Stimulated activated CD8-positive, alpha-beta memory T cell treated with anti-CD3 and anti-CD28 coated beads, Interleukin-12 subunit alpha, Interleukin-12 subunit beta, amount 100 ng/mL, for 4 hours (primary cell): Measurements from ENCODE around the gene IL1RAPL1.
"Not testable (repeated sequence)": the region's sequence is repeated elsewhere in the genome, so short reads cannot be mapped to it uniquely, and the experiment has no call there.

Experiments used
- DNase-seq: peaks from one replicate; pipeline ENCODE4 v3.0.0-alpha.2; 2020; ENCODE audit warnings: low read depth

IL1RAPL1 gene

DNA sequence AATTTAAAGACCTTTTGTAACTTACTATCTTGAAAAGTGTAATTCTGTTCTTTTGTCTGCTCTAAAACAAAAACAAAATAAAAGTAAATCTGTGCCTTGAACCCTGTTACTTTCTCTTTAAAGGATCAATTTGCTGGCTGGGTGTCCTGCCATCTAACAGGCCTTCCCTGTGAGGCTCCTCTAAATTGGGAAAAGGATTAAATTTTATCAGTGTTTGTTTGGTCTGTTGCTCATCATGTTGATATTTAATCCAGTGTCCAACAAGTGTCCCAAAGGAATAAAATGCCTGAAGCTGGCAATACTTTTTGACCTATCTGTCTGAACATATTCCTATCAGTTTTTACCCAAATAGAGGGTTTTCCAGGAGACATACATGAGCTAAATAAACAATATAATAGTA, 688.7 kb downstream of the IL1RAPL1 start:
- no peak for DNase-seq

DNA sequence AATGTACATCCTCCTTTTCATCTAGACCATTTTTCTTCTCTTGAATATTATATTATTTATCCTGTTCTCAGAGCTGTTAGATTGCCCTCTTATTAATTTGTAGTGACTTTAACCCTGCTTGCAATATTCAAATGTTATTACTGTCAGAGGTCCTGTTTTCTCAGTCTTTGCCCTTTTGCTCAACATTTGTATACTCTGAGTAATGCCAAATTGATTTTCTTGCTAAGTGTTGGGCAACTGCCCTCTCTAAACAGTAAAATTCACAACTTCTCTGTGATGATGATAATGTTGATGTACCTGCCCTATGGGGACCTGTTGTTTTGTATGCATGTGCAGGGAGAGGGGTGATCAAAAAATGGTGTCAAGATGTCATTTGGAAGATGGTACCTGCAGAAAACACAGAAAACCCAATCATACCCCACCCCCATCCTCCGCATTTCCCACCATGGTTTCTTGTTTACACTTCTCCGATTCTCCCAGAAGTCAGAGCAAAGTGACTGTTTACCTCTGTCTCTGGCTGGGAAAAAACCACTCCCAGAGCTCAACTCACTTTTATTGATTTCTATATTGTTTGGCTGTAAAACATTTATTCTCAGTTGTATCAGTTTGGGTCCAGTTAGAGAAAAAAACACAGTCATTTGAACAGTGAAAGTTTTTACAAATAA, 694.0 kb downstream of the IL1RAPL1 start:
- DNase-seq, result no peak

GRCh38 chrX:29285664-29286063, 698.4 kb downstream of the IL1RAPL1 start:
- no peak for DNase-seq

DNA sequence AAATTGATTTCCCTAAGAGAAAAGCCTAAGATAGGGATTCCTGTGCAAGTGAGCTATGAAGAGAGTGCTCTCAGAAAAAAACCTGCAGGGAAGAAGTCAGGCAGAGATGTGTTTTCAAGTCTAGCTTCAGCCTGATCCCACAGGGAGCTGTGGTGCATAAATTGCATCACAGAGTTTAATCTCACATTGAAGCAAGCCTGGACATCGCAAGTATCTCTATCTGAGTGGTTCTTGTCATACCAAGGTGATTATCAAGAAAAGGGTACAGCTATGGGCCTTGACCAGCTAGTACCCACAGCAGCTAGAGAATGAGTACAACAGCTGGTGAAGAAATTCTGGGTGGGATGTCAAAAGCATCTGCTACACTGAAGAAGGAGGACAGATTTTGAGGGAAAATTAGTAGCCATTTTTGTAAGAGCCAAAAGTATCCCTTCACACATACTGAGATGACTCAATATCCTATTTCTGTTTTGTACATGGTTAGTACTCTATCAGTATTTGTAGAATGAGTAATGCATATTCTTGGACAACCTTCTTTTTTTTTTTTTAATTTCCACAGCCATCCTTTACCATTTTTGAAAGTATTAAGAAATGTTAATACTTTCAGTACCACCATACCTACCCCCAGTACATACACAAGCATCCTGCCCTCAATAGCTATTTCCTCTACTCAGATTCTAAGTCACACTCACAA, 708.9 kb downstream of the IL1RAPL1 start:
- DNase-seq, result no peak

DNA sequence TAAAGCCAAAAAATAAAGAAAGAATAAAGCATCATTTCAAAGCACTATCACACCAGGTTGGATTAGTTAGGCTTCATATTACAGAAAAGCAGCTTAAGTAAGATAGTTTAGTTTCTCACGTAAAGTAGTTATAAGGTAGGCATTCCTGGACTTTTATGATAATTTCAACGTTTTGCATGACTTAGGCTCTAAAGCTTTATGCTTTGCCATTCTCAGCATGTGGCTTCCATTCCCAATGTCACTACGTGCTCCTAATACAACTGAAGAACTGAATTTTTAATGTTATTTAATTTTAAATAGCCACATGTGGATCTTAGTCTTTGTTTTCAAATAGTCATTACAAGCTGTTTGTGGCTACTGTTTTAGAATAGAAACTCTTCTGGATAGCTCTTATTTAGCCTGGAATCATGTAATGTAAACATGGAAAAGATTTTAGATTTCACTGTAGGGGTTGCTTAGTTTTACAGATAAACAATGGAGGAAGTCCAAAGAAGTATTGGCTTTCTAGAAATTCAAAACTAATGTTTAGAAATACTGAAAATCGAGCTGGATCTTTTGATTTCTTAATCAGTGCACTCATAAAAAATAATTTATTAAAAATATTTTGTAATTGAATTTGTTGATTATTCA, 710.0 kb downstream of the IL1RAPL1 start:
- no peak for DNase-seq

DNA sequence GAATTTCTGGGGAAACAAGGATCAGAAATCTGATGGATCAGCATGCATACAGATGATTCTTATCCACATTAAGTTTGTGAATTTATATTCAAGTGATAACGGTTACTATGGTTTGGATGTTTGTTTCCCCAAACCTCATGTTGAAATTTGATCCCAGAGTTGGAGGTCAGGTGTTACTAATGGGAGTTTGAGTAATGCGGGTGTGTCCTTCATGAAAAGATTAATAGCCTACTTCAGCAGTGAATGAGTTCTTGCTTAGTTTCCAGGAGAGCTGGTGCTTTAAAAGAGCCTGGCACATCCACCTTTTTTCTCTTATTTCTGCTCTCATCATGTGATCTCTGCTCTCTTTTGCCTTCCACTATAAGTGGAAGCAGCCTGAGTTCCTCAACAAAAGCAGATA, 712.4 kb downstream of the IL1RAPL1 start:
- no peak for DNase-seq

DNA sequence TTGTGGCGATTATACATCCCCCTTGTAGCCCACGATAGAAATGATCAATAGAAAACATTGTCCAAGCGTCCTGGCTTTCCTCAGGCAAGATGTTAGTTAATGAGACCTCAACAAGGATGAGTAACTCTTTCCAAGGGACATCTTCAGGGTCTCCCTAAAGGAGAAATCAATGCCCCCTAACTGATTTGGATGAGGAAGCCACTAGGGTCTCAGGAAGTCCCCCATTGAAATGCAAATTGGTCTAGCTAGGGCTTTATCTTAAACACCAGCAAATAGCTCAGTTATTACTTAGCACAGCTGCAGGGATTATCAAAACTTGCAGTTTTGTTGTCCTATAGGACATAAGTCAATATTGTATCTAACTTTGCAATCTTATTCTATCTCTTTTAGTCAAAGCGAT, 721.5 kb downstream of the IL1RAPL1 start:
- no peak for DNase-seq

DNA sequence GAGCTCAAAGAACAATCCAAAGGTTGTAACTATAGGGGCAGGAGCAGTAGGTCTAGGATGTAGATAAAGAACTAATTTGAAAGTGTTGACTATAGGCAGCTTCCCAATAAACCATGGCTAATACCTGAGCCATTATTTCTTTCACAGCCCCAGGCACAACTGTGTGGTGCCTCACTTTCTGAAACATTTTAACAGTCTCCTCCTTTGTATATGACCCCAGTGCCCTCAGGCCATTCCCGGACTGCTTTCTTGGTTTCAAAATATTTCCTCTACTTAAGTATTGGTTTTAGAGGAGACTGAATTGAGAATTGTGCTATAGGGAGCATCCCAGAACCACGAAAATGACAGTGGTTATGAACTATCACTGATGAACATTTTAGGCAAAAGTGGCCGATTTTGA, 728.7 kb downstream of the IL1RAPL1 start:
- no peak for DNase-seq

DNA sequence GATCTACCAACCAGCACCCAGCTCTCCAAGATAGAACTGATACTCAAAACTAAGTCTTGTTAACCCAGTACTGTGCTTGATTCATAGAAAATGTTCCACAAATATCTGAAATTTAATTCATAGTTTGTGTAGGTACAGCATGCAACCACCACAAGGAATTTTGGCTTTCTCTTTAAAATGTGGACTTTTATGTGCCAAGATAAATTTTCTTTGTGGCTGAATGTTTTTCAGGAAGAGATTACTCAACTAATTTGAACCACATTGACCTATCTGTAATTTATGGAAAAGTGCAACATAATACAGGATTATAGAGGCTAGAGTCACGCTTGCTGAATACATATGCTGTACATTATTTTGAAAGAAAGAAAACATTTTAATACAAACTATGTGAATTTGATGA, 730.8 kb downstream of the IL1RAPL1 start:
- no peak for DNase-seq

- DNase-seq, result not testable (repeated sequence)
Observed at GRCh38 chrX:29332429-29332828, 745.2 kb downstream of the IL1RAPL1 start.

- DNase-seq, result not testable (repeated sequence)
Observed at GRCh38 chrX:29333091-29333490, 745.8 kb downstream of the IL1RAPL1 start.

DNA sequence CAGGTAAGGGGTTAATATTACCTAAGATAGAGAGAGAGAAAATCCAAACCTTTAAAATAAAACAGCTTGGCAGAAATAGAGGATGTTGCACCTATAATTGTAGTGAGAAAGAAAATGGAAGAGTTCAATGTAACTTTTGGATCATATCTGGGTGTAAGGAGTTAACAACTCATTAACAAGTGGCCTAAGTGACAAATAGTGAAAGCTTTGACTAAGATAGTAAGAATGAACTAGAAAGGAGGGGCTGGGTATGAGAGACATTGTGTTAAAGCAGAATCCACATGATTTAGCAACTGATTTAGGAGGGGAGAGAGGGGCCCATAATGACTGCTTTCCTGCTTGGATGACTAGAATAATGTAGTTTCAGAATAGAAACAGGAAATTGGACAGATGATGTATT, 761.0 kb downstream of the IL1RAPL1 start:
- no peak for DNase-seq

DNA sequence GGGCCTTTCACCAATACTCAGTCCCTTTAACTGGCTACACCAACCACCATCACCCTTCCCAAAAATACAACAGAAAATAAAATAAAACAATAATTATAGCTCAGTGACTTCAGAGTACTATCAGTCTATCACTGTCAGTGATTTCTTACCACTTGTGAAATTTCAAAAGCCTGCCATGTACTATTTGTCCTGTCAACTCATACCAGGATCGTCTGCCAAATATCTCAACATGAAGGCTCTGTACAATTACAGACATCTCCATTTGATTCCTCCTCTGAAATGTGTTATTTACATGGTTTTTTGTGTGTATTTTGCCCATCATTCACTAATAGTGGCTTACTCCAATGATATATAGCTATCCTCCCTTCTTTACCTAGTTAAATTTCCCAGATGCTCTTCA, 772.0 kb downstream of the IL1RAPL1 start:
- no peak for DNase-seq

DNA sequence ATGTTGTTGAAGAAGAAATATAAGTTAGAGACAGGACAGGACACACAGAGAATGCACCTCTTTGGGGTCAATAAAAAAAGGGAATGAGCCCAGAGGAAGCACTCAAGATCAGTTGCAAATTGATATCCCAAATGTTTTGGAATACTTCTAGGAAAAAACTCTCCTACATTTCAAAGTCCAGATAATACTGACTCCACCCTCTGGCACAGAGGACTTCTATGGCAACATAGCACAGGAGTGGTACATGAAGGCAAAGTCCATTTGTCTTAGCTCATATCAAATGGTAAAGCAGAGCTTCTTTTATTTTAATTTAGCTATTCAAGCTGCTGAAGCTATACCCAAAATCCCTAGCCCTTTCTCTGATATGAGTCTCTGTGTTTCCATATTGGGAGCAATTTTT, 787.5 kb downstream of the IL1RAPL1 start:
- not testable (repeated sequence) for DNase-seq

- DNase-seq, result no peak
Observed at GRCh38 chrX:29376584-29376983, 789.3 kb downstream of the IL1RAPL1 start.

DNA sequence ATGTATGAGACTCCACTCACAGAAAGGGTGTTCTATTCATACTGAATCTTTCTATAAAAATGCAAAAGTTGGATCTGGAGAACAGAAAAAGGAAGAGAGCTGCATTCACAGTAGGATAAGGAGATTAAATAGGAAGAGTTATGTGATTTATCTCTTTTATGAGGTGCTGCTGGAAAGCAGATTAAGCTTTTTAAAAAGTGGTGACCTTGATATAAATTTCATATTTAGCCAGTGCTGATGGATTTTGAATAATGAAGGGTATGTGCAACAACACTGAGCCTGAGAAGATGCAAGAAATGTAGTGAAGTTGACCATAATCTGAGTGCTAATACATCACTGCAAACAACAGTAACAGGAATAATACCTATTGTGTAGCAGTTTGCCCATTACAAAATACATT, 795.6 kb downstream of the IL1RAPL1 start:
- no peak for DNase-seq

GRCh38 chrX:29388509-29388908, 801.3 kb downstream of the IL1RAPL1 start:
- no peak for DNase-seq

DNA sequence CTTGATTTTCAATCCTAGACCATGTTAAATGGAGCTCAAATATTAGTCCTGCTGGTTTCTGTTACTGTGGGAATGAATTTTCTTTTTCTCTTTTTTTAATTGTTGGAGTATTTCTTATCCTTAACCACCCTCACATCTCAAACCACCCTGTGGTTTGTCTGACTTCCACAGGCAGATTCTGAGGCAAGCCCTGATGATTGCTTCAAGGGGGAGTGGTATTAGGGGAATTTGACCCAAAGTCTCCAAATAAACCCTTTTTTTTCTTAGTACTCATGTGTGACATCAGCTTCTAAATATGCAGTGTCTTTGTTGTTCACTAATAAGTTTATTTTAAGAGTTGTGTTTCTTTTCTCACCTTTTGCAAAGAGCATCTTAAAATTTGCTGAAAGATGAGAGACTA, 810.3 kb downstream of the IL1RAPL1 start:
- no peak for DNase-seq

DNA sequence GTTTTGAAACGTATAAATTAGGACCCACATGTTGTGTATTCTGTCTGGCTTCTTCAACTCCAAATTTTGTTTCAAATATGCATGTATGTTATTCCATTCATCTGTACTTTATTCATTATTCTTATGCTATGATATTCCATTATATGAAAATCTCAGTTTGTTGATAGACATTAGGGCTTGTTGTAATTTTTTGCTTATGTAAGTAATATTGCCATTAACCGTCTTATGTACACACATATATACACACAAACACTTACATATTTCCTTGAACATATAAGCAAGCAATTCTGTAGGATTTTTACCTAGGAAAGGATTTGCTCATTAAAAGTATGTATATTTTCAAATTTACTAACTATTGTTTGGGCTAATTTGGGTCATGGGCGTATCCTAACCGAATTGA, 820.1 kb downstream of the IL1RAPL1 start:
- DNase-seq, result no peak

DNA sequence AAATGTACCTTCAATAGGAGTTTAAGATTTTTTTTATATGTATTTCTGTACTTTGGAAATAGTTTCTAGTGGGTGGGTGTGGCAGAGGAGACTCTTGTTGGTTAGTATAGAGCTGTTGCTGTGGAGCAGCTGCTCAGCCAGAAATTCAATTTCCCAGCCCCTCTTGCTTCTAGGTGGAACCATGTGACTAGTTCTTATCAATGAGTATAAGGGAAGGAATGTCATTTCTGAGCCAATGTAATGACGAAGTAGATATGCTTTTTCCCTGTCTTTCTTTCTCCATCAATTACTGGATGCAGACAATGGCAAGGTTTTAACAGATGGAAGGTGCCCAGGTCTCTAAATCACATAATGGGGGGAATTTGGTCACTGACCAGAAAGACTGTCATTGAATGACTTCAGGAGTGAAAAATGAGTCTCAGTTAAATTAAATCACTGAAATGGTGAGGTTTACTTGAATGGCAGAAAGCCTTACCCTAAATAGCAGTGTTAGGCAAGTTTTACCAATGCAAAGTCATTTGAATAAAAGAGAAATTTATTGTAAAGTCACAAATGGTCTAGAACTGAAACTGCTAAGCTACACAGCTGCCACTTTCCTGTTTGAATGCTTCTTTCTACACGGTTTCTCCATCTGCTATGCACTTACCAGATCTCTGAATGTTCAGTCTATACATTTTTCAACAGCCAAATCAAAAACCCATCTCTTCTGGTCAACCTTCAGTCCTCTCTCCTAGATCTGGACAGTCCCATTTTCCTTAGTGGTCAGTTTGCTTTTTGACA, 832.7 kb downstream of the IL1RAPL1 start:
- no peak for DNase-seq

- no peak for DNase-seq
Observed at GRCh38 chrX:29422034-29422433, 834.8 kb downstream of the IL1RAPL1 start.

- DNase-seq, result no peak
Observed at GRCh38 chrX:29431895-29432294, 844.6 kb downstream of the IL1RAPL1 start.

- no peak for DNase-seq
Observed at GRCh38 chrX:29432534-29432933, 845.3 kb downstream of the IL1RAPL1 start.
